GM23338 (cell line): ENCODE measurements around the gene NCCRP1.

ENCODE experiments used
- CREB1 ChIP-seq: fragments of 250-450 bp; sonication (Bioruptor Pico); IDR thresholded peaks from 2 replicates; pipeline ENCODE4 v1.5.0; 2020; ENCODE audit warnings: low read depth, mild to moderate bottlenecking, moderate library complexity
- CTCF ChIP-seq, 2 experiments: fragments of 200-600 bp in 1 of 2; sonication (generic) in 1 of 2; conservative IDR thresholded peaks; 2 replicates each; pipeline versions ENCODE4 v1.5.1 to v1.6.1; 2016 to 2017; ENCODE audit warnings: antibody characterized with exemption in 2 of 2, low read depth in 2 of 2, mild to moderate bottlenecking in 2 of 2, moderate library complexity in 1 of 2
- EZH2 ChIP-seq: fragments of 200-600 bp; sonication (generic); IDR thresholded peaks from one replicate; pipeline ENCODE4 v1.8.0; 2017; ENCODE audit warnings: antibody characterized with exemption, mild to moderate bottlenecking, low read depth; ENCODE audit not compliant: unreplicated experiment
- EZH2phosphoT487 ChIP-seq: fragments of 200-600 bp; sonication (generic); IDR thresholded peaks from one replicate; pipeline ENCODE4 v1.8.1; 2018; ENCODE audit warnings: antibody characterized with exemption; ENCODE audit not compliant: unreplicated experiment
- JUNB ChIP-seq: IDR thresholded peaks from one replicate; pipeline ENCODE4 v1.6.1; 2016; ENCODE audit warnings: antibody characterized with exemption; ENCODE audit not compliant: unreplicated experiment
- POLR2AphosphoS5 ChIP-seq: IDR thresholded peaks from 2 replicates; pipeline ENCODE4 v1.6.1; 2016; ENCODE audit warnings: antibody characterized with exemption, low read depth
- REST ChIP-seq: IDR thresholded peaks from one replicate; pipeline ENCODE4 v1.6.1; 2018; ENCODE audit warnings: antibody characterized with exemption; ENCODE audit not compliant: unreplicated experiment
- ZNF331 ChIP-seq: fragments of 250-450 bp; sonication (Bioruptor Pico); IDR thresholded peaks from 2 replicates; pipeline ENCODE4 v1.5.0; 2020; ENCODE audit warnings: low read depth, mild to moderate bottlenecking, moderate library complexity

GRCh38 chr19:39202998-39203355, 6.2 kb downstream of the NCCRP1 start:
- TF ChIP-seq CTCF (conservative IDR thresholded peaks at IDR 0.05; ENCODE audit: low read depth in 2 of 2) = no peak
- no peak for TF ChIP-seq EZH2phosphoT487
- TF ChIP-seq ZNF331 = no peak
- no peak for TF ChIP-seq REST
- TF ChIP-seq EZH2 = no peak
- no peak for TF ChIP-seq POLR2AphosphoS5
- no peak for TF ChIP-seq CREB1 (CRISPR knock-in tag)
- TF ChIP-seq JUNB = no peak
